GM13976 (cell line): Measurements from ENCODE around the gene DUSP22.

Experiments
- DNase-seq: peaks from one replicate; pipeline ENCODE4 v3.0.0; 2012; ENCODE audit warnings: low spot score
- in situ Hi-C: fragments of 300-500 bp; cut with MboI; formaldehyde crosslinking; loops from one replicate; pipeline ENCODE4 v1.12.0; 2022; ENCODE audit warnings: low sequenced_read_pairs, mixed read lengths, inconsistent platforms; ENCODE audit not compliant: unreplicated experiment
- TF ChIP-seq, protein P1 (sequence below): IDR thresholded peaks from 2 replicates; pipeline ENCODE4 v1.5.1; 2012; ENCODE audit warnings: borderline replicate concordance, mild to moderate bottlenecking; ENCODE audit not compliant: insufficient read depth; ENCODE audit errors: extremely low read depth, missing control alignments, control extremely low read depth

Gene DUSP22

DNA sequence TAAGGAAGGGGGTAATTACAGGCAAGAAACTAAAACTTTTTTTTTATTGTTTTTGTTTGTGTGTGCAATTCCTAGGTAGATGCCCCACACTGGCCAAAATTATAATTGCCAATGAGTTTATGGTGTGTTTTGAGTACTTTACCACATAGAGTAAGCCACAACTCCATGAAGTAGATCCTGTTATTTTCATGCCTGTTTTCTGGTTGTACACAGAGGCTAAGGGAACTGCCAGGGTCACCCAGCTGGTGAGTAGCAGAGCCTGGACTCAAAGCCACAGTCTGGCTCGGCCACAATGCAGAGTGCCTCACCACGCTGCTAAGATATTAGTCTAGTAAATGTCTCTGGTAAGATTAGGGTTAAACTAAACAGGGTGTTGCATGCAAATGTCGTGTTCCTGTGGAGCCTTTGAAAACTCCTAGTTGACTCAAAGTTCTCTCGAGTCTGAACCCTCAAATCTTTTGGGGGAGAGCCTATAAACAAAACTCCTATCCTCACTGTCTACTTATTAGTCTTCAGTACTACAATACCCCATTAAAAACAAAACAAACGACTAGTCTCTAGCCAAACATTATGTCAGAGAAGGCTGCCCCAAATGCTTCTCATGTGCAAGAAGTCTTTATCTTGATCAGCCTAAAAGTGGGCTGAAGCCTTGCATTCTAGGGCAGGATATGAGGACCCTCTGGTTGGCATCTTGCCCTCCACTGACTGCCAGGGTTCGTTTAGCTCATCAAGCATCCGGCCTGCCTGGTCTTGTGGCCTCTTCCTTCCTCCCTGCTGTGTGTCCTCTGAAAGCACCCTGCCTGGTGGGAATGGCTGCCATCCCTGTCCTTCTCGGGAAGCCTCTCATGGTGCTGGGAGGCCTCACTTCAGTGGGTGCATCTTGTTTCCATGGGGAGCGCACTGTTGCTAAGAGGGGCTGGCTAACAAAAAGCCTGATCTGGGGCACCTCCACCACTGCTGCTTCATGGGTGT, 4.2 kb downstream of the DUSP22 start:
- TF ChIP-seq, protein P1, sequence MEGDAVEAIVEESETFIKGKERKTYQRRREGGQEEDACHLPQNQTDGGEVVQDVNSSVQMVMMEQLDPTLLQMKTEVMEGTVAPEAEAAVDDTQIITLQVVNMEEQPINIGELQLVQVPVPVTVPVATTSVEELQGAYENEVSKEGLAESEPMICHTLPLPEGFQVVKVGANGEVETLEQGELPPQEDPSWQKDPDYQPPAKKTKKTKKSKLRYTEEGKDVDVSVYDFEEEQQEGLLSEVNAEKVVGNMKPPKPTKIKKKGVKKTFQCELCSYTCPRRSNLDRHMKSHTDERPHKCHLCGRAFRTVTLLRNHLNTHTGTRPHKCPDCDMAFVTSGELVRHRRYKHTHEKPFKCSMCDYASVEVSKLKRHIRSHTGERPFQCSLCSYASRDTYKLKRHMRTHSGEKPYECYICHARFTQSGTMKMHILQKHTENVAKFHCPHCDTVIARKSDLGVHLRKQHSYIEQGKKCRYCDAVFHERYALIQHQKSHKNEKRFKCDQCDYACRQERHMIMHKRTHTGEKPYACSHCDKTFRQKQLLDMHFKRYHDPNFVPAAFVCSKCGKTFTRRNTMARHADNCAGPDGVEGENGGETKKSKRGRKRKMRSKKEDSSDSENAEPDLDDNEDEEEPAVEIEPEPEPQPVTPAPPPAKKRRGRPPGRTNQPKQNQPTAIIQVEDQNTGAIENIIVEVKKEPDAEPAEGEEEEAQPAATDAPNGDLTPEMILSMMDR = no peak
- DNase-seq = peak; percentile 57
- in situ Hi-C loops = no loop called here

DNA sequence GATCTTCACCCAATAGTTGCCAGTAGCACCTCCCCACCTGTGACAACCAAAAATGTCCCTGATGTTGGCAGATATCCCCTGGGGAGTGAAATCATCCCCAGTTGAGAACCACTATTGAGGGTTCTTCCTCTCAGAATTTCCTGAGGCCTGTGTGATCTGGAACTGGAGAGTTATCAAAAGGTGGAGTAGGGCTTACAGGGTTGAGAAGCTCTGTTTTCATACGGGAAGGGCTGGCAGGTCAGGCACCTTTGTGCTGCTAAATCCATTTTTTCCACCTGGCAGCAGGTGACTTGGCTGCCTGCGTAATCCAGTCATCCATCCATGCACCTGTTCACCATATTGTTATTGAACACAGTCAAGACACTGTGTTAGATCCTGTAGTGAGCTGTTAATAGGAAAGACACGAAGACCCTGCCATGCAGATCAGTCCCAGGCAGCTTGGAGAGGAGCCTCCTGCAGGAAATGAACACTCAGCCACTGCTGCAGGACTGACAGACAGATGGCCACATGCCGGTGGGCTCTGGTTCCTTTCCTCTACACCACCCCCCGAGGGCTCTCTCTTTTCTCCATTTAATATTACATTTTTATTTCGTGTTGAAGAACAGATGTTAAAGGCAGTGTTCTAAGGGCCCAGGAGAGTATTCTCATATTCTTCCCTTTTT, 5.4 kb downstream of the DUSP22 start:
- DNase-seq = peak; percentile 40
- TF ChIP-seq, protein P1 = no peak
- in situ Hi-C loops = no loop called here

DNA sequence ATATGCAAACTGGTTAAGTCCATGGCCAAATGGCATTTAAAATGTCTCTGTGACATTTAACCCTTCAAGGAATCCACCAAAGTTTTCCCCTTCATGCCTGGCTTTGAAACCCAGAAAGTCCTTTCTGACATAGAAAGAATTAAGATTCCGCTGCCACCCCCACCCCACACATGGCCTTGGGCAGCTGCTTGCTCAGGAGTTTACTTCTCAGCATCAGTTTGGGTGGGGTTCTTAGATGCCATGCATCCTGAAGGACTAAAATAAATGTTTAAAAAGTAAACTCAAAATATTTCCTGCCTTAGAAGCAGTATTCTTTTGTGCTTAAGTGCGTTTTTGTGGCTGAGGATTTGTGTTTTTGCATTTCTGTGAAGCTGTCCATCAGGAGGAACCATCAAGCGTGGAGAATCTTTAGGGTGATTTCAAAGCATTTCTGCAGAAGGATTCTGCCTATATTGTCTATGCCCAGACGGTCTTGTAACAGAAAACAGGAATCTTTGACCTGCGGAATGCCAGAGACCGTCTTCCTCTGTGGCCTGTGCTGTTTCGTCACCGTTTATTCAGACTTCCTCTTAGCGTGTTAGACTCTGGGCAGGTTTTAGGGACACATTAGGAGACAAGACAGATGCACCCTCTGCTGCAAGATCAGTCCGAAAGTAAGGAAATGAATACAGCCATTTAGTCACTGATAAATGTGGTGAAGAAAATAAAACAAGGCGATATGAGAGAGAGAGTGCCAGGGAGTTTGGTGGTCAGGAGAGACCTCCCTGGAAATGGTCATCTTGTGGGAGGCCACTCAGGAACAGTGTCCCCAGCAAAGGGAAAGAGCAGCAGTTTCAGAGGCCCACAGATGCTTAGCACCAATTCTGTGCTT, 6.2 kb downstream of the DUSP22 start:
- in situ Hi-C loops = no loop called here
- DNase-seq = peak; percentile 32
- TF ChIP-seq, protein P1 = no peak

DNA sequence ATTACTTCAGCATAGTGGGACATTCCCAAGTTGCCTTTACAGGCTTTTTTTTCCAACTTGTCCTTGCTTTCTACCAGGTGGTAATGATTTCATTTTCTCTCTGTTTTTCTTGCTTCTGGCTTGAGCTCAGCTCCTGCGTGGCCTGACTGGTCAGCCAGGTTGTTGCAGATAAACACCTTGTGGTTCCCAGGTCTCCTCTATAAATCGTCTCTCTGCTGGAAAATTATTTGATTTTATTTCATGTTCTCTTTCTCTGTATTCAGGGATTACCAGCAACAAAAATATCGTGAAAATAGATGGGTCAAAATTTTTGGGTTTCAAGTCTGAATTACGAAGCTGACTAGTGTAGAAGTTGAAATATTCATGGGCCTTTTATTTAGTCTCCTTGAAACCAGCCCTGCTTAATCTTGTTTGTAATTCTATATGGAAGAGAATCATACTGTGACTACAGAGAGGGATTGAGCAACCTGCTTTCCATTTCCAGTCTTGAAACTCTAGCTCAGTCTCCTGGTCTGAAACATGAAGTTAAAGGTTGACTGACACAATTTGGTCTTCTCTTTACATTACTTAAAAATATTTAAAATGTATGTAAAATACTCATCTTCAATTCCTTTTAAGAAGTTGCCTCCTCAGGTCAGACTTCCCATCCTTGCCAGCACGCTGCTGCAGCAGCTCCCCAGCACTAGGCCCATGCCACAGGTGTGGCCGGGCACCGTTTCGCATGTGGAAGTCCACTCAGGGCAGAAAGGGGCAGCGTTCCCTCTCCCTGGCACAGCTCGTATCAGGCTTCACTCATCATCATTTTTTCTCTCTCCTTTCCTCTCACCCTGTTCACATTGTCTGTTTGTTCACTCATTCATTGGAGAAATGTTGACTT, 7.1 kb downstream of the DUSP22 start:
- in situ Hi-C loops = no loop called here
- no peak for DNase-seq
- TF ChIP-seq, protein P1 = no peak

DNA sequence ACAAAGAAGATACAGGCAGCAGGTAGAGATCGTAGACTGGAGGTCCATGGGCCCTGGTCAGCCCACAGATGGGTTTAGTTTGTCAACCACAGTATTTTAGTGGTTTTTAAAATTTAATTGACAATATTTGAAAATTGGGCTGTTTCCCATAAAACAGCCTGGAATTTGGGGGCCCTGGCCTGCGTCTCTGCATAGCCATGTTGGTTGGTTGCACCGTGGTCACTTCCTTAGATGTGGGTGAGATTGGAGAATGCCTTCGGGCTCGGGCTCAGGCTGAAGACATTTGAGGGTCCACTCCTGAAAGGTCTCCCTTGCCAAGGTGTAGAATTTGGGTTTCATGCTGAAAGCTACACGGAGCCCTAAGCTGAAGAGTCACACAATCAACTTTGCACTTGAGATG, 7.7 kb downstream of the DUSP22 start:
- DNase-seq = no peak
- TF ChIP-seq, protein P1 = no peak
- in situ Hi-C loops = no loop called here
